ENCODE measurements around the gene IGFBP2.

IGFBP2 gene

GRCh38 chr2:216661051-216661450 is 27.8 kb downstream of the IGFBP2 start:
- no peaks in the 10 kb centered on the region for H4K20me1 ChIP-seq (ENCODE audit: insufficient read depth, low read length)
- no peak overlapping the region for H3K4me2 ChIP-seq (ENCODE audit: low read length)
- H3K4me3 ChIP-seq (ENCODE audit: low read length): no peak overlapping the region
- H3K4me1 ChIP-seq (ENCODE audit: low read length): peaks cover 8% of the 10 kb centered on the region
- TF ChIP-seq EZH2phosphoT487 (IDR thresholded peaks at IDR 0.05; ENCODE audit: low read depth) (no peak), CTCF (IDR thresholded peaks at IDR 0.05; ENCODE audit: low read depth, low read length) (no peak)
- H3K79me2 ChIP-seq (ENCODE audit: low read length): no peaks in the 10 kb centered on the region
- H3K27me3 ChIP-seq (ENCODE audit: low read depth, low read length): no peaks in the 10 kb centered on the region
- H2AFZ ChIP-seq (ENCODE audit: low read depth, low read length): no peak overlapping the region
- H3K27ac ChIP-seq (ENCODE audit: low read length): no peak overlapping the region
- H3K9ac ChIP-seq (ENCODE audit: low read length): no peak overlapping the region
- H3K36me3 ChIP-seq (replicated peaks; ENCODE audit: low read depth, low read length): no peaks in the 10 kb centered on the region
- no peaks in the 10 kb centered on the region for H3K9me3 ChIP-seq (ENCODE audit: insufficient read depth, low read length)

GRCh38 chr2:216661639-216662375 is 28.6 kb downstream of the IGFBP2 start:
- H3K4me1 ChIP-seq (ENCODE audit: low read length): peaks cover 8% of the 10 kb centered on the region
- no peak overlapping the region for H3K9ac ChIP-seq (ENCODE audit: low read length)
- H3K27ac ChIP-seq (ENCODE audit: low read length): no peak overlapping the region
- H3K4me2 ChIP-seq (ENCODE audit: low read length): no peak overlapping the region
- H3K4me3 ChIP-seq (ENCODE audit: low read length): no peak overlapping the region
- no peaks in the 10 kb centered on the region for H4K20me1 ChIP-seq (ENCODE audit: insufficient read depth, low read length)
- H3K79me2 ChIP-seq (ENCODE audit: low read length): no peaks in the 10 kb centered on the region
- no peaks in the 10 kb centered on the region for H3K27me3 ChIP-seq (ENCODE audit: low read depth, low read length)
- no peak overlapping the region for H2AFZ ChIP-seq (ENCODE audit: low read depth, low read length)
- no peaks in the 10 kb centered on the region for H3K9me3 ChIP-seq (ENCODE audit: insufficient read depth, low read length)
- H3K36me3 ChIP-seq (replicated peaks; ENCODE audit: low read depth, low read length): no peaks in the 10 kb centered on the region
- TF ChIP-seq CTCF (IDR thresholded peaks at IDR 0.05; ENCODE audit: low read depth, low read length): peak; percentile 28; the same call in 1 of the 2 replicates
- no peak for TF ChIP-seq EZH2phosphoT487 (IDR thresholded peaks at IDR 0.05; ENCODE audit: low read depth)

GRCh38 chr2:216663106-216663505 is 29.9 kb downstream of the IGFBP2 start:
- no peak overlapping the region for H3K4me2 ChIP-seq (ENCODE audit: low read length)
- no peak overlapping the region for H3K9ac ChIP-seq (ENCODE audit: low read length)
- H3K27me3 ChIP-seq (ENCODE audit: low read depth, low read length): no peaks in the 10 kb centered on the region
- peaks cover 8% of the 10 kb centered on the region for H3K4me1 ChIP-seq (ENCODE audit: low read length)
- TF ChIP-seq EZH2phosphoT487 (IDR thresholded peaks at IDR 0.05; ENCODE audit: low read depth) (no peak), CTCF (IDR thresholded peaks at IDR 0.05; ENCODE audit: low read depth, low read length) (no peak)
- H2AFZ ChIP-seq (ENCODE audit: low read depth, low read length): no peak overlapping the region
- no peak overlapping the region for H3K4me3 ChIP-seq (ENCODE audit: low read length)
- no peaks in the 10 kb centered on the region for H3K36me3 ChIP-seq (replicated peaks; ENCODE audit: low read depth, low read length)
- H3K79me2 ChIP-seq (ENCODE audit: low read length): no peaks in the 10 kb centered on the region
- no peaks in the 10 kb centered on the region for H3K9me3 ChIP-seq (ENCODE audit: insufficient read depth, low read length)
- no peaks in the 10 kb centered on the region for H4K20me1 ChIP-seq (ENCODE audit: insufficient read depth, low read length)
- no peak overlapping the region for H3K27ac ChIP-seq (ENCODE audit: low read length)

GRCh38 chr2:216663846-216664245 is 30.6 kb downstream of the IGFBP2 start:
- peaks cover 8% of the 10 kb centered on the region for H3K4me1 ChIP-seq (ENCODE audit: low read length)
- no peak for TF ChIP-seq EZH2phosphoT487 (IDR thresholded peaks at IDR 0.05; ENCODE audit: low read depth)
- no peak for TF ChIP-seq CTCF (IDR thresholded peaks at IDR 0.05; ENCODE audit: low read depth, low read length)
- no peak overlapping the region for H3K4me3 ChIP-seq (ENCODE audit: low read length)
- H3K4me2 ChIP-seq (ENCODE audit: low read length): no peak overlapping the region
- no peaks in the 10 kb centered on the region for H3K27me3 ChIP-seq (ENCODE audit: low read depth, low read length)
- no peaks in the 10 kb centered on the region for H4K20me1 ChIP-seq (ENCODE audit: insufficient read depth, low read length)
- H3K36me3 ChIP-seq (replicated peaks; ENCODE audit: low read depth, low read length): no peaks in the 10 kb centered on the region
- H3K79me2 ChIP-seq (ENCODE audit: low read length): no peaks in the 10 kb centered on the region
- no peak overlapping the region for H2AFZ ChIP-seq (ENCODE audit: low read depth, low read length)
- H3K9ac ChIP-seq (ENCODE audit: low read length): no peak overlapping the region
- H3K9me3 ChIP-seq (ENCODE audit: insufficient read depth, low read length): no peaks in the 10 kb centered on the region
- H3K27ac ChIP-seq (ENCODE audit: low read length): no peak overlapping the region
